NB4 (cell line): ENCODE data around the gene UBE2L3.

Experiments used
- DNase-seq: peaks from one replicate; pipeline ENCODE4 v3.0.0; 2010; ENCODE audit warnings: low read depth
- H3K4me3 ChIP-seq: one replicate; pipeline ENCODE4 v1.5.1; 2011; ENCODE audit warnings: mild to moderate bottlenecking, low read depth, low read length, moderate library complexity
- MYC ChIP-seq: IDR thresholded peaks from 2 replicates; pipeline ENCODE4 v1.6.1; 2011; ENCODE audit warnings: low read depth, low read length
- POLR2A ChIP-seq: IDR thresholded peaks from 2 replicates; pipeline ENCODE4 v1.6.1; 2011; ENCODE audit warnings: mild to moderate bottlenecking; ENCODE audit not compliant: insufficient read length; ENCODE audit errors: extremely low read depth
- TF ChIP-seq, protein P1 (sequence below): IDR thresholded peaks from one replicate; pipeline ENCODE4 v1.5.1; 2012; ENCODE audit warnings: low read depth, low read length
- TF ChIP-seq, protein P2 (sequence below): IDR thresholded peaks from 2 replicates; pipeline ENCODE4 v1.6.1; 2011; ENCODE audit warnings: low read depth, low read length

UBE2L3 gene

DNA sequence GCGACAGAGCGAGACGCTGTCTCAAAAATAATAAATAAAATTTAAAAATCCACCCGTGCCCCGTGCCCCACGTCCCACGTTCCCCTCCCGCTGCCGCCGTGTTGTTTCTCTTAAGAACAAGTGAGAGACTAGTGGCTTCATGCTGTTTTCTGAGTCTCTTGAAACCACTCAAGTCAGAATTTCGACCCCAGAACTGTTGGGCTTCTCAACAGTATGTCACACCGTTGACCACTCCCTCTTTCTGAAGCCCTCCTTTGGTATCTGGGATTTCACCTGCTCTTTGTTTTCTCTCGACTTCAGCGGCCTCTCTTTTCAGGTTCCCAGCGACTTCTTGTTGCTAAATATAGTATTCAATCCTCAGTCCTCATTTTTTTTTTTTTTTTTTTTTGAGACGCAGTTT lies 99.3 kb downstream of the UBE2L3 start:
- TF ChIP-seq, protein P1, sequence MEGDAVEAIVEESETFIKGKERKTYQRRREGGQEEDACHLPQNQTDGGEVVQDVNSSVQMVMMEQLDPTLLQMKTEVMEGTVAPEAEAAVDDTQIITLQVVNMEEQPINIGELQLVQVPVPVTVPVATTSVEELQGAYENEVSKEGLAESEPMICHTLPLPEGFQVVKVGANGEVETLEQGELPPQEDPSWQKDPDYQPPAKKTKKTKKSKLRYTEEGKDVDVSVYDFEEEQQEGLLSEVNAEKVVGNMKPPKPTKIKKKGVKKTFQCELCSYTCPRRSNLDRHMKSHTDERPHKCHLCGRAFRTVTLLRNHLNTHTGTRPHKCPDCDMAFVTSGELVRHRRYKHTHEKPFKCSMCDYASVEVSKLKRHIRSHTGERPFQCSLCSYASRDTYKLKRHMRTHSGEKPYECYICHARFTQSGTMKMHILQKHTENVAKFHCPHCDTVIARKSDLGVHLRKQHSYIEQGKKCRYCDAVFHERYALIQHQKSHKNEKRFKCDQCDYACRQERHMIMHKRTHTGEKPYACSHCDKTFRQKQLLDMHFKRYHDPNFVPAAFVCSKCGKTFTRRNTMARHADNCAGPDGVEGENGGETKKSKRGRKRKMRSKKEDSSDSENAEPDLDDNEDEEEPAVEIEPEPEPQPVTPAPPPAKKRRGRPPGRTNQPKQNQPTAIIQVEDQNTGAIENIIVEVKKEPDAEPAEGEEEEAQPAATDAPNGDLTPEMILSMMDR = no peak
- no peak for TF ChIP-seq MYC
- no peak for TF ChIP-seq POLR2A
- TF ChIP-seq, protein P2, sequence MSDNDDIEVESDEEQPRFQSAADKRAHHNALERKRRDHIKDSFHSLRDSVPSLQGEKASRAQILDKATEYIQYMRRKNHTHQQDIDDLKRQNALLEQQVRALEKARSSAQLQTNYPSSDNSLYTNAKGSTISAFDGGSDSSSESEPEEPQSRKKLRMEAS = no peak
- no peak for DNase-seq
- H3K4me3 ChIP-seq = peak overlapping the region; percentile 91

DNA sequence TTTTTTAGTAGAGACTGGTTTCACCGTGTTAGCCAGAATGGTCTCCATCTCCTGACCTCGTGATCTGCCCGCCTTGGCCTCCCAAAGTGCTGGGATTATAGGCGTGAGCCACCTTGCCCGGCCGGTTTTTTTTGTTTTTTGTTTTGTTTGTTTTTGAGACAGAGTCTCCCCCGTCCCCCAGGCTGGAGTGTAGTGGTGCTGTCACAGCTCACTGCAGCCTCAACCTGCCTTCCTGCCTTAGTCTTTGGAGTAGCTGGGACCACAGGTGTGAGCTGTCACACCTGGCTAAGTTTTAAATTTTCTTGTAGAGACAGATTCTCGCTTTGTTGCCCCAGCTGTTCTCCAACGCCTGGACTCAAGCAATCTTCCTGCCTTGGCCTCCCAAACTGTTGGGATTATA lies 101.5 kb downstream of the UBE2L3 start:
- no peak for DNase-seq
- H3K4me3 ChIP-seq = no peak overlapping the region
- TF ChIP-seq POLR2A (no peak), MYC (no peak)
- TF ChIP-seq, protein P2 = no peak
- TF ChIP-seq, protein P1 = no peak

DNA sequence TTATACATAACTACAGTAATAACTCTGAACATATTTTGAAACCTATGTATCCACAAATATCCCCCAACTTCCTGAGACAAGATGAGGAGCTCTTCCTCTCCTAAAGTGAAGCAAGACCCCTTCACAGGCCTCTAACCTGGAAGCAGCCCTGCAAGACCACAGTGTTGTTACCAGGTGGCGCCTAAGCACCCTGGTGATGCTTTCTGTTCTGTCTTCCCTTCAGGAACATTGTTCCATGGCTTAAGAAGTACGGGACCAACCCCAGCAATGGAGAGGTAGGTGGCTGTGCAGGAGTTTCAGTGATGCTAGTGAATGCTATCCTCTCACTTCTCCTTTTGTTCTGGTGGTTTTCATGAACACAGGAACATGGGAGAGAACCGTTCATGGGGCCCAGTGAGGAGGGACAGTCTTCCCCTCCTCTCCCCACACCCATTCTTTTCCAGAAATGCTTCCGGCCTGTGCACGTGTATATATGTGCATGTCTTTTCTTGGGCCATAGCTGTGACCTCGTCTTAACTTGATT lies 104.7 kb downstream of the UBE2L3 start:
- TF ChIP-seq POLR2A (no peak), MYC (no peak)
- TF ChIP-seq, protein P2 = no peak
- TF ChIP-seq, protein P1 = no peak
- no peak overlapping the region for H3K4me3 ChIP-seq
- no peak for DNase-seq
